Endodermal cell (in vitro differentiated cells): Measurements from ENCODE around the gene GYS1. TPM values are rescaled to one million over a fixed set of nuclear protein-coding genes. Genes with fewer than 3 reads are reported as not detected.
"Not testable (repeated sequence)": the region's sequence is repeated elsewhere in the genome, so short reads cannot be mapped to it uniquely, and the experiment has no call there.

Source experiments
- DNase-seq: peaks from one replicate; pipeline ENCODE4 v3.0.0-alpha.2; 2017
- H3K27ac ChIP-seq: 2 replicates; pipeline ENCODE4 v1.5.1; 2013; ENCODE audit warnings: mild to moderate bottlenecking, low read depth, low read length, moderate library complexity
- H3K27me3 ChIP-seq: 2 replicates; pipeline ENCODE4 v1.6.1; 2013; ENCODE audit warnings: mild to moderate bottlenecking, low read length, moderate library complexity; ENCODE audit not compliant: insufficient read depth, control insufficient read depth, poor library complexity, severe bottlenecking
- H3K36me3 ChIP-seq: 2 replicates; pipeline ENCODE4 v1.7.0; 2013; ENCODE audit warnings: mild to moderate bottlenecking, low read length, moderate library complexity; ENCODE audit not compliant: control insufficient read depth, insufficient read depth
- H3K4me1 ChIP-seq: one replicate; pipeline ENCODE4 v1.7.0; 2013; ENCODE audit warnings: low read length; ENCODE audit not compliant: control insufficient read depth, insufficient read depth
- H3K4me3 ChIP-seq: 2 replicates; pipeline ENCODE4 v1.5.1; 2013; ENCODE audit warnings: mild to moderate bottlenecking, low read length, moderate library complexity
- H3K9ac ChIP-seq: 2 replicates; pipeline ENCODE4 v1.6.1; 2013; ENCODE audit warnings: mild to moderate bottlenecking, low read length, moderate library complexity; ENCODE audit not compliant: poor library complexity, severe bottlenecking; ENCODE audit errors: extremely low read depth
- H3K9me3 ChIP-seq: 2 replicates; pipeline ENCODE4 v1.6.1; 2013; ENCODE audit warnings: mild to moderate bottlenecking, low read length, moderate library complexity; ENCODE audit not compliant: control insufficient read depth
- H3K27ac Mint-ChIP-seq: 2 replicates; pipeline ENCODE4 v1.8.0; 2020; ENCODE audit warnings: mixed read lengths
- H3K27me3 Mint-ChIP-seq: 2 replicates; pipeline ENCODE4 v1.8.0; 2021; ENCODE audit warnings: mild to moderate bottlenecking, mixed read lengths; ENCODE audit not compliant: insufficient read depth
- H3K36me3 Mint-ChIP-seq: 2 replicates; pipeline ENCODE4 v1.8.0; 2020; ENCODE audit warnings: low read depth, mixed read lengths
- H3K4me1 Mint-ChIP-seq: 2 replicates; pipeline ENCODE4 v1.8.0; 2020; ENCODE audit warnings: mixed read lengths
- H3K4me3 Mint-ChIP-seq: 2 replicates; pipeline ENCODE4 v1.8.0; 2020; ENCODE audit warnings: mild to moderate bottlenecking, moderate library complexity, mixed read lengths
- H3K9me3 Mint-ChIP-seq: 2 replicates; pipeline ENCODE4 v1.8.0; 2020; ENCODE audit warnings: mild to moderate bottlenecking, mixed read lengths
- CTCF ChIP-seq: fragments of 200-600 bp; sonication (generic); conservative IDR thresholded peaks from 2 replicates; pipeline ENCODE4 v1.5.0; 2021; ENCODE audit warnings: antibody characterized with exemption, mild to moderate bottlenecking
- WGBS, 2 experiments: methylation state at CpG; one replicate each; pipeline versions ENCODE4 v1.1.5 to v1.1.7; 2013; ENCODE audit warnings: missing lambda C conversion rate in 2 of 2, mixed read lengths in 1 of 2; ENCODE audit not compliant: insufficient coverage in 1 of 2, insufficient read length in 1 of 2; 5-methylcytosine and 5-hydroxymethylcytosine counted together
- total RNA-seq, 2 donors: library from RNA; stranded (reverse); fragmentation: NEBNext Ultra II Directional in 1 of 2; extraction: Animal tissue kit (Norgen Biotek cat#: 25700) in 1 of 2; gene quantifications; 2 replicates in 1 of 2; 3 replicates in 1 of 2; pipeline ENCODE4 v1.2.1, GENCODE V29; 2021

Gene GYS1
- total RNA-seq, 2 donors from 2014 or later: 63.5 to 69.1 TPM

GRCh38 chr19:48926909-48927308, 66.2 kb downstream of the GYS1 start:
- Mint-ChIP-seq H3K4me3 (no peak overlapping the region), H3K27ac (no peak overlapping the region), H3K36me3 (peaks cover 12% of the 10 kb centered on the region), H3K4me1 (no peaks in the 10 kb centered on the region), H3K27me3 (peaks cover 12% of the 10 kb centered on the region), H3K9me3 (no peaks in the 10 kb centered on the region)
- H3K36me3 ChIP-seq: peaks cover 4% of the 10 kb centered on the region
- DNase-seq: no peak
- no peak overlapping the region for H3K27ac ChIP-seq
- WGBS, 2 experiments: 88 to 90% methylated on average over 9 to 10 of the region's 10 CpGs
- no peak overlapping the region for H3K4me3 ChIP-seq
- no peak for TF ChIP-seq CTCF
- no peak overlapping the region for H3K9ac ChIP-seq
- no peaks in the 10 kb centered on the region for H3K9me3 ChIP-seq
- H3K27me3 ChIP-seq: peaks cover under 1% of the 10 kb centered on the region
- no peaks in the 10 kb centered on the region for H3K4me1 ChIP-seq

DNA sequence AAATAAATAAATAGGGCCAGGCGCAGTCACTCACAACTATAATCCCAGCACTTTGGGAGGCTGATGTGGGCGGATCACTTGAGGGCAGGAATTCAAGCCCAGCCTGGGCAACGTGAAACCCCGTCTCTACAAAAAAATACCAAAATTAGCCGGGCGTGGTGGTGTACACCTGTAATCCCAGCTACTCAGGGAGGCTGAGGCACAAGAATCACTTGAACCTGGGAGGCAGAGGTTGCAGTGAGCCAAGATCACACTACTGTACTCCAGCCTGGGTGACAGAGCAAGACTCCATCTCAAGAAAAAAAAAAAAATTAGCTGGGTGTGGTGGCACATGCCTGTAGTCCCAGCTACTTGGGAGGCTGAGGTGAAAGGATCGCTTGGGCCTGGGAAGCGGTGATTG, 67.2 kb downstream of the GYS1 start:
- not testable (repeated sequence) for H3K4me3 ChIP-seq, H3K27me3 ChIP-seq, H3K4me1 Mint-ChIP-seq, H3K4me3 Mint-ChIP-seq, DNase-seq, H3K27ac ChIP-seq, H3K9me3 Mint-ChIP-seq, H3K9ac ChIP-seq, H3K36me3 ChIP-seq, H3K9me3 ChIP-seq, H3K4me1 ChIP-seq, H3K27ac Mint-ChIP-seq, H3K27me3 Mint-ChIP-seq
- peaks cover 20% of the 10 kb centered on the region for H3K36me3 Mint-ChIP-seq
- 89 to 97% methylated on average over 7 to 8 of the region's 8 CpGs for WGBS, 2 experiments

- H3K9ac ChIP-seq: no peak overlapping the region
- H3K9me3 Mint-ChIP-seq: no peaks in the 10 kb centered on the region
- WGBS, 2 experiments: 89 to 96% methylated on average over 8 to 11 of the region's 11 CpGs
Measured at GRCh38 chr19:48925240-48925843, 67.8 kb downstream of the GYS1 start.

More at GRCh38 chr19:48925240-48925843, 67.8 kb downstream of the GYS1 start:
- Mint-ChIP-seq H3K36me3 (peaks cover 24% of the 10 kb centered on the region), H3K4me3 (no peak overlapping the region), H3K4me1 (no peaks in the 10 kb centered on the region), H3K27me3 (peaks cover 4% of the 10 kb centered on the region), H3K27ac (no peak overlapping the region)
- Histone ChIP-seq H3K4me1 (no peaks in the 10 kb centered on the region), H3K36me3 (peaks cover 8% of the 10 kb centered on the region), H3K27ac (no peak overlapping the region), H3K4me3 (no peak overlapping the region), H3K27me3 (no peaks in the 10 kb centered on the region), H3K9me3 (no peaks in the 10 kb centered on the region)
- DNase-seq: no peak
- no peak for TF ChIP-seq CTCF
